Glomerular visceral epithelial cell (primary cell): ENCODE results near the gene PIAS2.
"Not testable (repeated sequence)": the region's sequence is repeated elsewhere in the genome, so short reads cannot be mapped to it uniquely, and the experiment has no call there.

ENCODE experiments used
- DNase-seq: peaks from one replicate; pipeline ENCODE4 v3.0.0-alpha.2; 2016; ENCODE audit errors: extremely low spot score

The PIAS2 gene

GRCh38 chr18:46899274-46899948 is 17.9 kb downstream of the PIAS2 start:
- DNase-seq, result no peak

- DNase-seq, result no peak
Measured at GRCh38 chr18:46894124-46894523, 23.2 kb downstream of the PIAS2 start.

- no peak for DNase-seq
Measured at GRCh38 chr18:46893360-46893759, 23.9 kb downstream of the PIAS2 start.

- DNase-seq, result no peak
Measured at GRCh38 chr18:46892842-46893241, 24.5 kb downstream of the PIAS2 start.

GRCh38 chr18:46891742-46892214 is 25.5 kb downstream of the PIAS2 start:
- no peak for DNase-seq

GRCh38 chr18:46888965-46889364 is 28.3 kb downstream of the PIAS2 start:
- no peak for DNase-seq

GRCh38 chr18:46886893-46887292 is 30.4 kb downstream of the PIAS2 start:
- DNase-seq, result no peak

GRCh38 chr18:46883180-46883579 is 34.1 kb downstream of the PIAS2 start:
- no peak for DNase-seq

- no peak for DNase-seq
Measured at GRCh38 chr18:46877329-46877987, 39.8 kb downstream of the PIAS2 start.

GRCh38 chr18:46868169-46868921 is 49.0 kb downstream of the PIAS2 start:
- no peak for DNase-seq

GRCh38 chr18:46867367-46868143 is 49.8 kb downstream of the PIAS2 start:
- no peak for DNase-seq

- no peak for DNase-seq
Measured at GRCh38 chr18:46866523-46866922, 50.8 kb downstream of the PIAS2 start.

GRCh38 chr18:46865245-46865644 is 52.1 kb downstream of the PIAS2 start:
- DNase-seq, result not testable (repeated sequence)

GRCh38 chr18:46859855-46860254 is 57.5 kb downstream of the PIAS2 start:
- DNase-seq, result peak; percentile 17

GRCh38 chr18:46858290-46858689 is 59.0 kb downstream of the PIAS2 start:
- no peak for DNase-seq

- DNase-seq, result no peak
Measured at GRCh38 chr18:46856973-46857372, 60.3 kb downstream of the PIAS2 start.

GRCh38 chr18:46849007-46849406 is 68.3 kb downstream of the PIAS2 start:
- DNase-seq, result no peak

- no peak for DNase-seq
Measured at GRCh38 chr18:46843372-46843771, 73.9 kb downstream of the PIAS2 start.

GRCh38 chr18:46842583-46842982 is 74.7 kb downstream of the PIAS2 start:
- no peak for DNase-seq

- no peak for DNase-seq
Measured at GRCh38 chr18:46833899-46834298, 83.4 kb downstream of the PIAS2 start.

GRCh38 chr18:46832849-46833248 is 84.5 kb downstream of the PIAS2 start:
- no peak for DNase-seq

- not testable (repeated sequence) for DNase-seq
Measured at GRCh38 chr18:46832422-46832821, 84.9 kb downstream of the PIAS2 start.
